Panc1 (cell line): ENCODE data around the gene PTPRH.
"Not testable (repeated sequence)": the region's sequence is repeated elsewhere in the genome, so short reads cannot be mapped to it uniquely, and the experiment has no call there.

Experiments
- POLR2AphosphoS5 ChIP-seq: IDR thresholded peaks from 2 replicates; pipeline ENCODE4 v1.6.1; 2012; ENCODE audit warnings: mild to moderate bottlenecking, low read depth, low read length, moderate library complexity
- TF ChIP-seq, protein P1 (sequence below): fragments of 450-650 bp; IDR thresholded peaks from 2 replicates; pipeline ENCODE4 v1.5.1; 2017; ENCODE audit warnings: mild to moderate bottlenecking

DNA sequence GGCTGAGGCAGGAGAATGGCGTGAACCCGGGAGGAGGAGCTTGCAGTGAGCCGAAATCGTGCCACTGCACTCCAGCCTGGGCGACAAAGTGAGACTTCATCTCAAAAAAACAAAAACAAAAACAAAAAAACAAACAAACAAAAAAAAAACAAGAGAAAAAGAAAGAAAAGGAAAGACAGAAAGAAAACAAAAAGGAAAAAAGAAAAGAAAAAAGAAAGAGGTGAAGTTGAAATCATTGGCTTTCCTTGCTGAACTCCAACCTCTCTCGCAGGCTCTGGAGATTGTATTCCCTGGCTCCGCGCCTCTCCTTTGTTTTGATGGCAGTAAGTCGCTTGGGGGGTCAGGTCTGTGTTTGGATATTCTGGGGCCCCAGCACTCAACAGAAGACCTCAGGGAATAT, 37.0 kb downstream of the PTPRH start:
- TF ChIP-seq, protein P1, sequence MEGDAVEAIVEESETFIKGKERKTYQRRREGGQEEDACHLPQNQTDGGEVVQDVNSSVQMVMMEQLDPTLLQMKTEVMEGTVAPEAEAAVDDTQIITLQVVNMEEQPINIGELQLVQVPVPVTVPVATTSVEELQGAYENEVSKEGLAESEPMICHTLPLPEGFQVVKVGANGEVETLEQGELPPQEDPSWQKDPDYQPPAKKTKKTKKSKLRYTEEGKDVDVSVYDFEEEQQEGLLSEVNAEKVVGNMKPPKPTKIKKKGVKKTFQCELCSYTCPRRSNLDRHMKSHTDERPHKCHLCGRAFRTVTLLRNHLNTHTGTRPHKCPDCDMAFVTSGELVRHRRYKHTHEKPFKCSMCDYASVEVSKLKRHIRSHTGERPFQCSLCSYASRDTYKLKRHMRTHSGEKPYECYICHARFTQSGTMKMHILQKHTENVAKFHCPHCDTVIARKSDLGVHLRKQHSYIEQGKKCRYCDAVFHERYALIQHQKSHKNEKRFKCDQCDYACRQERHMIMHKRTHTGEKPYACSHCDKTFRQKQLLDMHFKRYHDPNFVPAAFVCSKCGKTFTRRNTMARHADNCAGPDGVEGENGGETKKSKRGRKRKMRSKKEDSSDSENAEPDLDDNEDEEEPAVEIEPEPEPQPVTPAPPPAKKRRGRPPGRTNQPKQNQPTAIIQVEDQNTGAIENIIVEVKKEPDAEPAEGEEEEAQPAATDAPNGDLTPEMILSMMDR = not testable (repeated sequence)
- not testable (repeated sequence) for TF ChIP-seq POLR2AphosphoS5
